ENCODE results near the gene KRTDAP.
"Not testable (repeated sequence)": the region's sequence is repeated elsewhere in the genome, so short reads cannot be mapped to it uniquely, and the experiment has no call there.

KRTDAP gene

DNA sequence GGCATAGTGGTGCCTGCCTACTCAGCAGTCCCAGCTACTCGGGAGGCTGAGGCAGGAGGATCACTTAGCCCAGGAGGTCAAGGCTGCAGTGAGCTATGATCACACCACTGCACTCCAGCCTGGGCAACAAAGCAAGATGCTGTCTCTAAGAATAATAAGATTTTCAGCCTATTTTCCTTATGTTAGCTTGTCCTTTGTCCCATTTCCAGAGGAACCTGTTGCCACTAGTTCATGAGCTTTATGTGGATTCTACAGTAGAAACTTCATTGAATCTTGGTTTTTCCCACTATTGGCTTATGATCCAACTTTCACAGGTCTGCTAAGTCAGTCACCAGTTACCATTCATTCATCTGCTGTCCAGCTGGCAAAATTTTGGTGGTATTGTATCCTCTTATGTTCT lies 24.0 kb downstream of the KRTDAP start:
- Histone ChIP-seq H3K4me3 (ENCODE audit: low read length) (no peak overlapping the region), H3K27me3 (ENCODE audit: insufficient read depth, low read length) (no peaks in the 10 kb centered on the region), H3K9me3 (ENCODE audit: low read length) (no peaks in the 10 kb centered on the region), H3K4me1 (ENCODE audit: insufficient read depth, low read length) (no peaks in the 10 kb centered on the region), H3K36me3 (ENCODE audit: insufficient read depth, low read length) (no peaks in the 10 kb centered on the region), H2AFZ (ENCODE audit: low read depth, low read length) (no peak overlapping the region)

GRCh38 chr19:35462956-35463355 lies 27.3 kb downstream of the KRTDAP start:
- H3K36me3 ChIP-seq (ENCODE audit: insufficient read depth, low read length); H3K9me3 ChIP-seq (ENCODE audit: low read length); H2AFZ ChIP-seq (ENCODE audit: low read depth, low read length); H3K4me3 ChIP-seq (ENCODE audit: low read length); H3K27me3 ChIP-seq (ENCODE audit: insufficient read depth, low read length); H3K4me1 ChIP-seq (ENCODE audit: insufficient read depth, low read length): not testable (repeated sequence)

DNA sequence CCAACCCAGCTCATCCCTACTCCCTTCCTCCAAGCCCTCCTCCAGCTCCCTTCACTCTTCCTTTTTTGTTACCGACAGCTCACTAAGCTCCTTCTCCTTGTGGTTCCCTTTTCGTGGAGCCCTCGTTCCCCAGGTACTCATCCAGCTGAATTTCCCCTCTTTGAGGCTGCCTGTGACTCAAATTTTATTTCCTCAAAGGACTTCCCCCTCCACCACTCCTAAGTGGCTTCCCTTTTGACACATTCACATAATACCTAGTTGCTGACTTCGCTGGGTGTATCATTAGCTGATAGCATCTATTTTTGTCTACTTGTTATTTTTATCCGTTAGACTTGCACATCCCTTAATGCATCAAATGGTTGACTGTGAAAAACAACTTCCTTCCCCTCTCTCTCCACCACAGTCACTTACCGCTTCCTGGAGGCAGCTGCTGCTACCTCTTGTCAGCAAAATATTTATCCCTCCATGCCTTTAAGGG lies 27.7 kb downstream of the KRTDAP start:
- no peak overlapping the region for H3K4me3 ChIP-seq (ENCODE audit: low read length)

DNA sequence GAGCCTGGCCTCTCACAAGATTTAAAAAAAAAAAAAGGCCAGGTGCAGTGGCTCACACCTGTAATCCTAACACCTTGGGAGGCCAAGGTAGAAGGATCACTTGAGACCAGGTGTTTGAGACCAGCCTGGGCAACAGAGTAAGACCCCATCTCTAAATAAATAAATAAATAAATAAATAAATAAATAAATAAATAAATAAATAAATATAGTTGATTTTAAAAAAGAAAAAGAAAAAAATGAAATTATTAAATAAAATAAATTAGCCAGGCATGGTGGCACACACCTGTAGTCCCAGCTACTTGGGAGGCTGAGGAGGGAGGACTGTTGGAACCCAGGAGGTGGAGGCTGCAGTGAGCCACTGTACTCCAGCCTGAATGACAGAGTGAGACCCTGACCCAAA lies 28.5 kb downstream of the KRTDAP start:
- not testable (repeated sequence) for H3K36me3 ChIP-seq (ENCODE audit: insufficient read depth, low read length); H3K4me3 ChIP-seq (ENCODE audit: low read length); H3K27me3 ChIP-seq (ENCODE audit: insufficient read depth, low read length); H2AFZ ChIP-seq (ENCODE audit: low read depth, low read length); H3K4me1 ChIP-seq (ENCODE audit: insufficient read depth, low read length); H3K9me3 ChIP-seq (ENCODE audit: low read length)

More for the DNA sequence above, 27.7 kb downstream of the KRTDAP start:
- H3K27me3 ChIP-seq (ENCODE audit: insufficient read depth, low read length), result no peaks in the 10 kb centered on the region
- H2AFZ ChIP-seq (ENCODE audit: low read depth, low read length), result no peak overlapping the region
- H3K4me1 ChIP-seq (ENCODE audit: insufficient read depth, low read length), result no peaks in the 10 kb centered on the region
- no peaks in the 10 kb centered on the region for H3K36me3 ChIP-seq (ENCODE audit: insufficient read depth, low read length)
- H3K9me3 ChIP-seq (ENCODE audit: low read length), result no peaks in the 10 kb centered on the region

GRCh38 chr19:35461060-35461459 lies 29.2 kb downstream of the KRTDAP start:
- H3K27me3 ChIP-seq (ENCODE audit: insufficient read depth, low read length), result no peaks in the 10 kb centered on the region
- no peaks in the 10 kb centered on the region for H3K9me3 ChIP-seq (ENCODE audit: low read length)
- no peaks in the 10 kb centered on the region for H3K4me1 ChIP-seq (ENCODE audit: insufficient read depth, low read length)
- H3K36me3 ChIP-seq (ENCODE audit: insufficient read depth, low read length), result no peaks in the 10 kb centered on the region
- no peak overlapping the region for H3K4me3 ChIP-seq (ENCODE audit: low read length)
- H2AFZ ChIP-seq (ENCODE audit: low read depth, low read length), result no peak overlapping the region

DNA sequence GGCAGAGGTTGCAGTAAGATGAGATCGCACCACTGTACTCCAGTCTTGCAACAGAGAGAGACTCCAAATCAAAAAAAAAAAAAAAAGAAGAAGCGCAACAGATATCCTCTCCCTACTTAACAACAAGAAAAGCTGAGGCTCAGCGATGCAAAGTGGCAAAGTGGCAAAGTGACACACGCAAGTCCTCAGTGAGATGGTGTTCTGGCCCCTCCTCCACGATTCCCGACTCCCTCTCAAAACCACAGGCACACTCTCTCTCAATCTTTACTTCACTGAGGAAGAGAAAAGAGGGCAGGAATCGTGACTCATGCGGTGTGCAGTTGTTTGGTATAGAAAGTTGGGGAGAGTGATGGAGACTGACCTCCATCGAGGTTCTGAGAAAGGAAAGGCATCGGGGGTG lies 29.7 kb downstream of the KRTDAP start:
- Histone ChIP-seq H3K27me3 (ENCODE audit: insufficient read depth, low read length) (no peaks in the 10 kb centered on the region), H3K4me1 (ENCODE audit: insufficient read depth, low read length) (no peaks in the 10 kb centered on the region), H3K9me3 (ENCODE audit: low read length) (no peaks in the 10 kb centered on the region), H3K36me3 (ENCODE audit: insufficient read depth, low read length) (no peaks in the 10 kb centered on the region), H3K4me3 (ENCODE audit: low read length) (no peak overlapping the region), H2AFZ (ENCODE audit: low read depth, low read length) (no peak overlapping the region)

DNA sequence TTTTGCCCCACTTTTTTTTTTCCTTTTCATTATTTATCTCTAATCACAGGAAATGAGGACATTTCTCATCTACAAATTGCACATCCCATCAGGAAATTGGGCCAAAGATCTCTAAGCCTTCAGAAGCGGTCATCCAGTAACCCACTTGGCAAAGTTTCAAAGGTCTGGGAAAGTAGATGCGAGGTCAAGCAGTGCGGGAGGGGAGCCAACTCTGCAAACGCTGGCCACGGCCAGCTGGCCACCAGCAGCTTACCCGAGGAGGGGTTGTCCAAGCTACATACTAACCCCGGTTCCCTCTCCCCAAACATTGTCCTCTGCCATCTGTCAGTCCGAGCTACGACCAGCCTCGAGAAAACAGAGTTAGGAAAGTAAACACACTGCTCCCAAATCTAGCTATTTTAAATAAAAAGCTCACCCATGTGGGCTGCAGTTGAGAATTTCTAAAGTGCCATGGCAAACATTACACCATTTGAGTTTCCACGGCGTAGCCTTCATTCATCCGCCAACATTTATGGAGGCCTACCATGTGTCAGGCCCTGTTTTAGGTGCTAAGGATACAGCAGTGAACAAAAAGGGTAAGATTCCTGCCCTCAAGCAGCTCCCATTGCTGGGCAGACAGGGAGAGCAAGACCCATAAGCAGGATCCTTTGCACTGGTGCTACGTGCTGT lies 30.7 kb downstream of the KRTDAP start:
- H3K4me1 ChIP-seq (ENCODE audit: insufficient read depth, low read length), result no peaks in the 10 kb centered on the region
- H3K4me3 ChIP-seq (ENCODE audit: low read length), result no peak overlapping the region
- H3K9me3 ChIP-seq (ENCODE audit: low read length), result no peaks in the 10 kb centered on the region
- no peaks in the 10 kb centered on the region for H3K36me3 ChIP-seq (ENCODE audit: insufficient read depth, low read length)
- H2AFZ ChIP-seq (ENCODE audit: low read depth, low read length), result no peak overlapping the region
- H3K27me3 ChIP-seq (ENCODE audit: insufficient read depth, low read length), result no peaks in the 10 kb centered on the region

DNA sequence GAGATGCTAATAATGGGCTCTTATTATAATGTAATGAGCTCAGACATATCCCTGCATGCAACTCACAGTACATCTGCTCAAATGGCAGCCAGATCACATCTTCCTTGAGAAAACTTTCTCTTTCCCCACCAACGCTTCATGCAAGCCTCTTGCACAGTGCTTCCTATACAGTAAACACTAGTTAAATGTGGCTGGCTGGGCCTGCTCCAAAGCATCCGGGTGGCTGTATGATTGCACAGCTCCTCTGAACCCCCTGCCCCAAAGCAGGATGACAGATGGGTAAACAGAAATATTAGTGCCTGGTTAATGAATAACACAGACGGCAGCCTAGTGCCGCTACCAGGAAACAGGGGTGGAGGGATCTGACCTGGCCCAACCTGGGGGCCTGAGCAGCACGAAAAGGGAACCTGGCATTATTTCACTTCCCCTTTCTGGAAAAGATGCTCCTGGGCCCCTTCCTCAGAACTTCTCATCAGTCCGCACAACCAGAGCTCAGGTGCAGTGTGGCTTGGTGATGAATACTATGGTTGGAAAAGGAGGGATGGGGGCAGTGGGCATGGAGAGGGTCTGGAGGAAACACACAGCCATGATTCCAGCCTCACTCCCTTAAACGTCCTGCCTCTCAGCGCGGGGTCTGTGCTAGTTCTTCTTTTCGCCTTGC lies 31.4 kb downstream of the KRTDAP start:
- H2AFZ ChIP-seq (ENCODE audit: low read depth, low read length), result no peak overlapping the region
- H3K4me1 ChIP-seq (ENCODE audit: insufficient read depth, low read length), result no peaks in the 10 kb centered on the region
- H3K9me3 ChIP-seq (ENCODE audit: low read length), result no peaks in the 10 kb centered on the region
- no peaks in the 10 kb centered on the region for H3K27me3 ChIP-seq (ENCODE audit: insufficient read depth, low read length)
- H3K4me3 ChIP-seq (ENCODE audit: low read length), result no peak overlapping the region
- no peaks in the 10 kb centered on the region for H3K36me3 ChIP-seq (ENCODE audit: insufficient read depth, low read length)

GRCh38 chr19:35458192-35458591 lies 32.1 kb downstream of the KRTDAP start:
- Histone ChIP-seq H3K27me3 (ENCODE audit: insufficient read depth, low read length) (no peaks in the 10 kb centered on the region), H3K4me1 (ENCODE audit: insufficient read depth, low read length) (no peaks in the 10 kb centered on the region), H3K36me3 (ENCODE audit: insufficient read depth, low read length) (no peaks in the 10 kb centered on the region), H3K9me3 (ENCODE audit: low read length) (no peaks in the 10 kb centered on the region), H3K4me3 (ENCODE audit: low read length) (no peak overlapping the region), H2AFZ (ENCODE audit: low read depth, low read length) (no peak overlapping the region)

DNA sequence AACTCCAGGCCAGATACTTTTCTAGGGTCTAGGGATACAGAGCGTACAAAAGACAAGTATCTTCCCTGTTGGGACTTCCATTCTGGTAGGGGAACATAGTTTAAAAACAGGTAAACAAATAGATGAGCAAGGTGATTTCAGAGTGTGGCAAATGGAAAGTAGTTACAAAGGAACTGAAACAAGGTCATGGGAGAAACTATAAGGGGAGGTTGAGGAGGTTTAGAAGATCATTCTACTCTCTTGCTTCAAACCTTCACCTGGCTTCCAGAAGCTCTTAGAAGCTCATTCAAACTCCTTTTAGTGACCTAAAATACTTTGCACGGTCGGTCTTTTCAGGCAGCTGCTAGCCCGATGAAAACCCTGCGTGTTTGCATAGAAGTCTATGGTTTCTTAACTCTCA lies 33.1 kb downstream of the KRTDAP start:
- no peaks in the 10 kb centered on the region for H3K4me1 ChIP-seq (ENCODE audit: insufficient read depth, low read length)
- no peaks in the 10 kb centered on the region for H3K36me3 ChIP-seq (ENCODE audit: insufficient read depth, low read length)
- no peak overlapping the region for H2AFZ ChIP-seq (ENCODE audit: low read depth, low read length)

DNA sequence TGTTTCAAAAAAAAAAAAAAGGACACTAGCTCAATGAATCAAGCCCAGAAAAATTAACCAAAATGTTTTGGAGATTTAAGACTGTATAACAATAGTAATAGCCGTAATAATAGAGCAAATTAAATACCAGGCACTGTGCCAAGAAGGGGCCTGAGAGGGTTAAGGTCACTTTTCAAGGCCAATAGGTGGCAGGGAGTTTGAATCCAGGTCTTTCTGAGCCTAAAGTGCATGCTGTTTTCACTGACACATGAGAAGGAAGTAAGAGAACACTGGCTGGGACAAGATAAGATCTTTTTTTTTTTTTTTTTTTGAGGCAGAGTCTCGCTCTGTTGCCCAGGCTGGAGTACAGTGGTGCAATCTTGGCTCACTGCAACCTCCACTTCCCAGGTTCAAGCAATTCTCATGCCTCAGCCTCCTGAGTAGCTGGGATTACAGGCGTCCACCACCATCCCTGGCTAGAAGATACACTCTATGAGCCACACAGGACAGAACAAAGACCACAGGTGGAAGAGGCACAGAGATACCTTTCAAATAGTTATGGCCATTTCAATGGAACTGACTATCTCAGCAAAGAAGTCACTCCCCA lies 34.6 kb downstream of the KRTDAP start:
- Histone ChIP-seq H3K27me3 (ENCODE audit: insufficient read depth, low read length) (no peaks in the 10 kb centered on the region), H2AFZ (ENCODE audit: low read depth, low read length) (no peak overlapping the region), H3K36me3 (ENCODE audit: insufficient read depth, low read length) (no peaks in the 10 kb centered on the region), H3K4me3 (ENCODE audit: low read length) (no peak overlapping the region), H3K4me1 (ENCODE audit: insufficient read depth, low read length) (no peaks in the 10 kb centered on the region), H3K9me3 (ENCODE audit: low read length) (no peaks in the 10 kb centered on the region)

More for the DNA sequence above, 33.1 kb downstream of the KRTDAP start:
- H3K4me3 ChIP-seq (ENCODE audit: low read length), result no peak overlapping the region
- no peaks in the 10 kb centered on the region for H3K27me3 ChIP-seq (ENCODE audit: insufficient read depth, low read length)
- H3K9me3 ChIP-seq (ENCODE audit: low read length), result no peaks in the 10 kb centered on the region

DNA sequence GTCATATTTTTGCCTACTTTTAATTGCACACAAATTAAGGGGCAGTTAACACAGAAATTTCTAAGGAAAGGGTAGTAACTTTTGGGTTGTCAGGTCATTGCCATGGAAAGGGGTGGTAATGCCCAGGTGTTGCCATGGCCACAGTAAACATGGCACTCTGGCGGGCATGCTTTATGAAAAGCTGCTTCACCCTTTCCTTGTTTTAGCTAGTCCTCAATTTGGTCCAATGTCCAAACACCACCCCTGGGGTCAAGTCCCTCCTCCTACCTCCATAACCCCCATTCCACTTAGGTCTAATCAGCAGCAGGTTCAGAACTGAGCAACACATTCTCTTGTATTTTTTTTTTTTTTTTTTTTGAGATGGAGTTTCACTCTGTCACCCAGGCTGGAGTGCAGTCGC lies 35.6 kb downstream of the KRTDAP start:
- Histone ChIP-seq H2AFZ (ENCODE audit: low read depth, low read length) (no peak overlapping the region), H3K4me3 (ENCODE audit: low read length) (no peak overlapping the region)

GRCh38 chr19:35451338-35452096 lies 38.7 kb downstream of the KRTDAP start:
- H3K27me3 ChIP-seq (ENCODE audit: insufficient read depth, low read length), result peaks cover 13% of the 10 kb centered on the region
- H3K4me3 ChIP-seq (ENCODE audit: low read length), result no peak overlapping the region
- no peaks in the 10 kb centered on the region for H3K36me3 ChIP-seq (ENCODE audit: insufficient read depth, low read length)
- no peak overlapping the region for H2AFZ ChIP-seq (ENCODE audit: low read depth, low read length)
- no peaks in the 10 kb centered on the region for H3K9me3 ChIP-seq (ENCODE audit: low read length)
- H3K4me1 ChIP-seq (ENCODE audit: insufficient read depth, low read length), result no peaks in the 10 kb centered on the region

More for the DNA sequence above, 35.6 kb downstream of the KRTDAP start:
- H3K36me3 ChIP-seq (ENCODE audit: insufficient read depth, low read length), result no peaks in the 10 kb centered on the region
- H3K27me3 ChIP-seq (ENCODE audit: insufficient read depth, low read length), result no peaks in the 10 kb centered on the region
- H3K4me1 ChIP-seq (ENCODE audit: insufficient read depth, low read length), result no peaks in the 10 kb centered on the region
- no peaks in the 10 kb centered on the region for H3K9me3 ChIP-seq (ENCODE audit: low read length)

All from neuron (in vitro differentiated cells).